Caco-2 (cell line): ENCODE measurements around the gene DCAF7. TPM values are rescaled to one million over a fixed set of nuclear protein-coding genes. Genes with fewer than 3 reads are reported as not detected.

Experiments
- BruUV-seq: library from RNA; stranded (reverse); fragments of 400-500 nt; replicated peaks from 2 replicates; lab custom pipeline; 2021; lab: Mats Ljungman, UMichigan
- CTCF ChIA-PET: fragments of 300-600 bp; sonication (Branson Sonifier 250); formaldehyde crosslinking; loops from one replicate; lab custom pipeline; 2022; ENCODE audit warnings: antibody characterized with exemption; lab: Charles Lee
- POLR2A ChIA-PET: fragments of 300-600 bp; sonication (Branson Sonifier 250); formaldehyde crosslinking; loops from one replicate; lab custom pipeline; 2022; ENCODE audit warnings: antibody characterized with exemption; lab: Charles Lee
- DNase-seq, 2 experiments: peaks; one replicate each; pipeline versions ENCODE4 v3.0.0 to v3.0.0-alpha.2; 2020 to 2022
- H3K27me3 ChIP-seq: replicated peaks from 2 replicates; pipeline ENCODE4 v1.6.0; 2011; ENCODE audit warnings: low read length; ENCODE audit not compliant: control insufficient read depth, insufficient read depth
- H3K36me3 ChIP-seq: 2 replicates; pipeline ENCODE4 v1.5.1; 2011; ENCODE audit warnings: low read length; ENCODE audit not compliant: control insufficient read depth, insufficient read depth
- H3K4me1 ChIP-seq: fragments of 250-450 bp; sonication (Bioruptor Pico); 2 replicates; pipeline ENCODE4 v1.5.1; 2020; ENCODE audit warnings: mild to moderate bottlenecking
- H3K4me3 ChIP-seq: 2 replicates; pipeline ENCODE4 v1.5.1; 2011; ENCODE audit warnings: low read depth, mild to moderate bottlenecking, control low read depth, low read length
- H3K9me3 ChIP-seq: fragments of 250-450 bp; sonication (Bioruptor Pico); 2 replicates; pipeline ENCODE4 v1.5.1; 2020; ENCODE audit warnings: mild to moderate bottlenecking, moderate library complexity
- H3K27ac Mint-ChIP-seq: one replicate; pipeline ENCODE4 v1.8.0; 2022; ENCODE audit warnings: mixed read lengths; ENCODE audit not compliant: unreplicated experiment
- H3K27me3 Mint-ChIP-seq: one replicate; pipeline ENCODE4 v1.8.0; 2022; ENCODE audit warnings: mixed read lengths; ENCODE audit not compliant: insufficient read depth, unreplicated experiment
- H3K36me3 Mint-ChIP-seq: one replicate; pipeline ENCODE4 v1.8.0; 2022; ENCODE audit warnings: mild to moderate bottlenecking, mixed read lengths; ENCODE audit not compliant: insufficient read depth, unreplicated experiment
- H3K4me1 Mint-ChIP-seq: one replicate; pipeline ENCODE4 v1.8.0; 2022; ENCODE audit warnings: low read depth, mixed read lengths; ENCODE audit not compliant: unreplicated experiment
- H3K4me3 Mint-ChIP-seq: one replicate; pipeline ENCODE4 v1.8.0; 2022; ENCODE audit warnings: mild to moderate bottlenecking, moderate library complexity, mixed read lengths; ENCODE audit not compliant: unreplicated experiment
- H3K9me3 Mint-ChIP-seq: one replicate; pipeline ENCODE4 v1.8.0; 2022; ENCODE audit warnings: mixed read lengths; ENCODE audit not compliant: unreplicated experiment
- CTCF ChIP-seq, 2 experiments: fragments of 200-600 bp in 1 of 2; IDR thresholded peaks; 1 replicate in 1 of 2; 2 replicates in 1 of 2; pipeline versions ENCODE4 v1.5.1 to v1.8.0; 2011 to 2022; ENCODE audit warnings: antibody characterized with exemption in 1 of 2, control low read depth in 1 of 2, inconsistent platforms in 1 of 2, low read depth in 1 of 2, low read length in 1 of 2, mild to moderate bottlenecking in 1 of 2, moderate library complexity in 1 of 2; ENCODE audit not compliant: insufficient read depth in 1 of 2, severe bottlenecking in 1 of 2, unreplicated experiment in 1 of 2
- intact Hi-C: fragments of 100-400 bp; cut with micrococcal nuclease; formaldehyde crosslinking; loops from one replicate; pipeline ENCODE4 v1.10.0; 2022; ENCODE audit not compliant: unreplicated experiment
- total RNA-seq: library from RNA; stranded (reverse); gene quantifications from 2 replicates; pipeline ENCODE4 v1.2.3, GENCODE V29; 2022

The DCAF7 gene
- total RNA-seq, 1 experiment from 2014 or later, result 94.5 TPM

GRCh38 chr17:63506627-63507026 lies 43.6 kb upstream of the DCAF7 start:
- ChIA-PET POLR2A (no interaction called here), CTCF (no interaction called here)
- peaks cover 9% of the 10 kb centered on the region for H3K9me3 Mint-ChIP-seq
- Histone ChIP-seq H3K36me3 (no peaks in the 10 kb centered on the region), H3K27me3 (no peaks in the 10 kb centered on the region; the same call in 1 of the 2 replicates), H3K4me1 (no peaks in the 10 kb centered on the region), H3K9me3 (peaks cover 5% of the 10 kb centered on the region; the same call in 1 of the 2 replicates), H3K4me3 (no peak overlapping the region)
- H3K27ac Mint-ChIP-seq, result no peak overlapping the region
- no peaks in the 10 kb centered on the region for H3K36me3 Mint-ChIP-seq
- intact Hi-C loops, result no loop called here
- no peak for DNase-seq
- H3K4me1 Mint-ChIP-seq, result no peaks in the 10 kb centered on the region
- peaks cover 16% of the 10 kb centered on the region for H3K27me3 Mint-ChIP-seq
- BruUV-seq, result no TSS peak
- no peak for TF ChIP-seq CTCF (IDR thresholded peaks at IDR 0.05; ENCODE audit: insufficient read depth in 1 of 2, low read depth in 1 of 2, low read length in 1 of 2, severe bottlenecking in 1 of 2, unreplicated experiment in 1 of 2)
- H3K4me3 Mint-ChIP-seq, result no peak overlapping the region

DNA sequence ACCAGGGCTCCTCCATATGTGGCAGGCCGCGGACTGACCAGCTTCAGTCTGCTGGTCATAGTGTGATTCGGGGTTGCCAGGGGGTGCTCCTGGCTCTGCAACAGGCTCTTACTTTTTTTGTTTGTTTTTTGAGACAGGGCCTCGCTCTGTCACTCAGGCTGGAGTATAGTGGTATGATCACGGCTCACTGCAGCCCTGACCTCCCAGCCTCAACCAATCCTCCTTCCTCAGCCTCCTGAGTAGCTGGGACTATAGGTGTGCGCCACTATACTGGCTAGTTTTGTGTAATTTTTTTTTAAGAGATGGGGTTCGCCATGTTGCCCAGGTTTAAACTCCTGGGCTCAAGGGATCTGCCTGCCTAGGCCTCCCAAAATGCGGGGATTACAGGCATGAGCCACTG lies 38.9 kb upstream of the DCAF7 start:
- intact Hi-C loops, result no loop called here
- POLR2A ChIA-PET, result no interaction called here
- peaks cover 12% of the 10 kb centered on the region for H3K27me3 Mint-ChIP-seq
- no peak overlapping the region for H3K4me3 ChIP-seq
- no peak overlapping the region for H3K4me3 Mint-ChIP-seq
- no peak for DNase-seq
- no peak overlapping the region for H3K27ac Mint-ChIP-seq
- TF ChIP-seq CTCF (IDR thresholded peaks at IDR 0.05; ENCODE audit: insufficient read depth in 1 of 2, low read depth in 1 of 2, low read length in 1 of 2, severe bottlenecking in 1 of 2, unreplicated experiment in 1 of 2), result no peak
- no peaks in the 10 kb centered on the region for H3K9me3 Mint-ChIP-seq
- H3K36me3 Mint-ChIP-seq, result no peaks in the 10 kb centered on the region
- H3K4me1 Mint-ChIP-seq, result no peaks in the 10 kb centered on the region
- H3K27me3 ChIP-seq, result no peaks in the 10 kb centered on the region; the same call in 1 of the 2 replicates
- CTCF ChIA-PET, result no interaction called here
- no peaks in the 10 kb centered on the region for H3K4me1 ChIP-seq
- H3K36me3 ChIP-seq, result no peaks in the 10 kb centered on the region
- no TSS peak for BruUV-seq
- no peaks in the 10 kb centered on the region for H3K9me3 ChIP-seq

DNA sequence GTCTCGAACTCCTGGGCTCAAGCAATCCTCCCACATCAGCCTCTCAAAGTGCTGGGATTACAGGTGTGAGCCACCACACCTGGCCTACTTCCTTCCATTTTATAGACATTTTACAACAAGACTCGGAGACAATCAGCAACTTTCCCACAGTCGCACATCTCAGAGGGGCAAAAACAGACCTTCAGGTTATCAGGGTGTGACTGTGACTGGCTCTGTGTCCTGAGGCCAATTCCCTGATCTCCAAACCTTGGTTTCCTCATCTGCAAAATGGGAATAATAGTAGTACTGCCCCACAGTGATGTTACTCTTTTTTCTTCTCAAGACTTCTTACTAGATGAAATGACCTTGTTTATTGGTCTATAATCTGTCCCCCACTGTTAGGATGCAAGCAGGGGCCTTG lies 37.9 kb upstream of the DCAF7 start:
- no TSS peak for BruUV-seq
- CTCF ChIA-PET, result no interaction called here

More for the DNA sequence above, 37.9 kb upstream of the DCAF7 start:
- Mint-ChIP-seq H3K4me3 (no peak overlapping the region), H3K9me3 (no peaks in the 10 kb centered on the region), H3K27ac (no peak overlapping the region), H3K36me3 (no peaks in the 10 kb centered on the region), H3K4me1 (no peaks in the 10 kb centered on the region), H3K27me3 (peaks cover 12% of the 10 kb centered on the region)
- POLR2A ChIA-PET, result no interaction called here
- Histone ChIP-seq H3K27me3 (no peaks in the 10 kb centered on the region; the same call in 1 of the 2 replicates), H3K4me1 (no peaks in the 10 kb centered on the region), H3K4me3 (no peak overlapping the region), H3K36me3 (no peaks in the 10 kb centered on the region), H3K9me3 (no peaks in the 10 kb centered on the region)
- TF ChIP-seq CTCF (IDR thresholded peaks at IDR 0.05; ENCODE audit: insufficient read depth in 1 of 2, low read depth in 1 of 2, low read length in 1 of 2, severe bottlenecking in 1 of 2, unreplicated experiment in 1 of 2), result no peak
- DNase-seq, result no peak
- intact Hi-C loops, result no loop called here
